Measurements from ENCODE around the gene UBR3.

DNA sequence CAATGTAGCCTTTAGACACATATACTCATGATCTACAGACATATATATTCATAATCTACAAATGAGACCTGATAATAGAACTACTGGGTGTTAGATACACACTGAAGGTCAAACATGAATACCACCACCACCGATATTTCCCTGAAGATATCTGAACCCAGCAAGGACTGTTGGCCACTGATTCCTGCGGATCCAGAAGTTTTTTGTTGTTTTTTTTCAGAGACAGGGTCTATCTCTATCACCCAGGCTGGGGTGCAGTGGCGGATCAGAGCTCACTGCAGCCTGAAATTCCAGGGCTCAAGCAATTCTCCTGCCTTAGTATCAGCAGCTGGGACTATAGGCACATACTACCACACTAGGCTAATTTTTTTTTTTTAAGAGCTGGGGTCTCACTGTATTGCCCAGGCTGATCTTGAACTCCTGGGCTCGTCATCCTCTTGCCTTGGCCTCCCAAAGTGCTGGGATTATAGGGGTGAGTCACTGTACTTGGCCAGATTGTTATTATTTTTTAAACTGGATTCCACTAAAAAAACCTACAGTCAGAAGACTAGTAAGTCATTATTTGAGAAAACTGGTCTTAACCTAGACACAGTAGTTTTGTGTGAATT, 4.4 kb upstream of the UBR3 start:
- TF ChIP-seq, protein P1, sequence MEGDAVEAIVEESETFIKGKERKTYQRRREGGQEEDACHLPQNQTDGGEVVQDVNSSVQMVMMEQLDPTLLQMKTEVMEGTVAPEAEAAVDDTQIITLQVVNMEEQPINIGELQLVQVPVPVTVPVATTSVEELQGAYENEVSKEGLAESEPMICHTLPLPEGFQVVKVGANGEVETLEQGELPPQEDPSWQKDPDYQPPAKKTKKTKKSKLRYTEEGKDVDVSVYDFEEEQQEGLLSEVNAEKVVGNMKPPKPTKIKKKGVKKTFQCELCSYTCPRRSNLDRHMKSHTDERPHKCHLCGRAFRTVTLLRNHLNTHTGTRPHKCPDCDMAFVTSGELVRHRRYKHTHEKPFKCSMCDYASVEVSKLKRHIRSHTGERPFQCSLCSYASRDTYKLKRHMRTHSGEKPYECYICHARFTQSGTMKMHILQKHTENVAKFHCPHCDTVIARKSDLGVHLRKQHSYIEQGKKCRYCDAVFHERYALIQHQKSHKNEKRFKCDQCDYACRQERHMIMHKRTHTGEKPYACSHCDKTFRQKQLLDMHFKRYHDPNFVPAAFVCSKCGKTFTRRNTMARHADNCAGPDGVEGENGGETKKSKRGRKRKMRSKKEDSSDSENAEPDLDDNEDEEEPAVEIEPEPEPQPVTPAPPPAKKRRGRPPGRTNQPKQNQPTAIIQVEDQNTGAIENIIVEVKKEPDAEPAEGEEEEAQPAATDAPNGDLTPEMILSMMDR (conservative IDR thresholded peaks at IDR 0.05; ENCODE audit: low read depth in 2 of 2), result no peak
- TF ChIP-seq EZH2 (IDR thresholded peaks at IDR 0.05; ENCODE audit: low read depth, unreplicated experiment) (no peak), POLR2AphosphoS5 (IDR thresholded peaks at IDR 0.05; ENCODE audit: low read depth) (no peak)

Measured in GM23338 (cell line).